NCI-H2107 (cell line): ENCODE measurements around the gene MARCO.

Source experiments
- DNase-seq: peaks from one replicate; lab custom pipeline; 2025; lab: John Stamatoyannopoulos, UW

Gene MARCO

DNA sequence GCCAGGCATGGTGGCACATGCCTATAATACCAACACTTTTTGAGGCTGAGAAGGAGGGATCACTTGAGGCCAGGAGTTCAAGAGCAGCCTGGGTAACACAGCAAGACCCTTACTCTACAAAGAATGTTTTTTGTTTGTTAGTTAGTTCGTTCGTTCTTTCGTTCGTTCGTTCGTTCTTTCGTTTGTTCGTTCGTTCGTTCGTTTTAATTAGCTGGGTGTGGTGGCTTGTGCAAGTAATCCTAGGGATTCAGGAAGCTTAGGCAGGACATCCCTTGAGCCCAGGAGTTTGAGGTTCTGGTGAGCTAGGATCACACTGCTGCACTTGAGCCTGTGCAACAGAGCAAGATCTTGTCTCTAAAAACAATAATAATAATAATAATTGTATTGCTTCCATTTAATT is 98.7 kb downstream of the MARCO start:
- DNase-seq = no peak
